ENCODE measurements around the gene DCDC2C. TPM values are rescaled to one million over a fixed set of nuclear protein-coding genes. Genes with fewer than 3 reads are reported as not detected.

DCDC2C gene
- total and polyA plus RNA-seq, 2 experiments from 2014 or later, result not detected

- no peaks in the 10 kb centered on the region for H3K9me3 ChIP-seq (ENCODE audit: low read depth)
- WGBS, 2 experiments (ENCODE audit: low coverage in 1 of 2, low lambda C conversion rate in 2 of 2, missing lambda C conversion rate in 2 of 2), result 27 to 31% methylated on average over 16 of the region's 16 CpGs
- no peaks in the 10 kb centered on the region for H3K79me2 ChIP-seq (ENCODE audit: insufficient read depth)
- no peaks in the 10 kb centered on the region for H3F3A ChIP-seq (ENCODE audit: insufficient read depth)
- no peak overlapping the region for H3K9ac ChIP-seq
- no peaks in the 10 kb centered on the region for H3K9me2 ChIP-seq (ENCODE audit: insufficient read depth)
- no peaks in the 10 kb centered on the region for H3K27me3 ChIP-seq (replicated peaks; ENCODE audit: insufficient read depth)
- H2AFZ ChIP-seq, result no peak overlapping the region
- TF ChIP-seq EZH2phosphoT487 (IDR thresholded peaks at IDR 0.05; ENCODE audit: insufficient read depth, low read depth) (no peak), EZH2 (IDR thresholded peaks at IDR 0.05; ENCODE audit: insufficient read depth, poor library complexity, severe bottlenecking) (no peak)
- H3K4me3 ChIP-seq, result no peak overlapping the region
- no peak overlapping the region for H3K27ac ChIP-seq
- in situ Hi-C loops (cut with MboI), result no loop called here
- no peak overlapping the region for H3K4me2 ChIP-seq (ENCODE audit: unreplicated experiment)
- peak; percentile 18 for DNase-seq
- no peaks in the 10 kb centered on the region for H3K36me3 ChIP-seq (ENCODE audit: low read depth)
- no peaks in the 10 kb centered on the region for H4K20me1 ChIP-seq (ENCODE audit: insufficient read depth)
- H3K4me1 ChIP-seq (ENCODE audit: insufficient read depth), result no peaks in the 10 kb centered on the region
Measured at GRCh38 chr2:3864943-3865865, 161.8 kb downstream of the DCDC2C start.

- H3K4me2 ChIP-seq (ENCODE audit: unreplicated experiment), result no peak overlapping the region
- H3F3A ChIP-seq (ENCODE audit: insufficient read depth), result no peaks in the 10 kb centered on the region
- no peaks in the 10 kb centered on the region for H3K36me3 ChIP-seq (ENCODE audit: low read depth)
- no peak overlapping the region for H3K9ac ChIP-seq
- in situ Hi-C loops (cut with MboI), result no loop called here
- TF ChIP-seq EZH2 (IDR thresholded peaks at IDR 0.05; ENCODE audit: insufficient read depth, poor library complexity, severe bottlenecking) (no peak), EZH2phosphoT487 (IDR thresholded peaks at IDR 0.05; ENCODE audit: insufficient read depth, low read depth) (no peak)
- H3K9me3 ChIP-seq (ENCODE audit: low read depth), result no peaks in the 10 kb centered on the region
- H3K4me1 ChIP-seq (ENCODE audit: insufficient read depth), result no peaks in the 10 kb centered on the region
- no peak overlapping the region for H3K27ac ChIP-seq
- DNase-seq, result no peak
- H2AFZ ChIP-seq, result no peak overlapping the region
- no peak overlapping the region for H3K4me3 ChIP-seq
- H4K20me1 ChIP-seq (ENCODE audit: insufficient read depth), result no peaks in the 10 kb centered on the region
- H3K27me3 ChIP-seq (replicated peaks; ENCODE audit: insufficient read depth), result no peaks in the 10 kb centered on the region
- H3K79me2 ChIP-seq (ENCODE audit: insufficient read depth), result no peaks in the 10 kb centered on the region
- H3K9me2 ChIP-seq (ENCODE audit: insufficient read depth), result no peaks in the 10 kb centered on the region
- 32 to 35% methylated on average over 5 of the region's 5 CpGs for WGBS, 2 experiments (ENCODE audit: low coverage in 1 of 2, low lambda C conversion rate in 2 of 2, missing lambda C conversion rate in 2 of 2)
Measured at GRCh38 chr2:3867469-3867868, 164.1 kb downstream of the DCDC2C start.

GRCh38 chr2:3868012-3868805, 164.8 kb downstream of the DCDC2C start:
- Histone ChIP-seq H2AFZ (no peak overlapping the region), H3K27ac (no peak overlapping the region), H3K36me3 (ENCODE audit: low read depth) (no peaks in the 10 kb centered on the region), H3K9me2 (ENCODE audit: insufficient read depth) (no peaks in the 10 kb centered on the region), H3F3A (ENCODE audit: insufficient read depth) (no peaks in the 10 kb centered on the region), H4K20me1 (ENCODE audit: insufficient read depth) (no peaks in the 10 kb centered on the region), H3K4me3 (no peak overlapping the region), H3K4me2 (ENCODE audit: unreplicated experiment) (no peak overlapping the region), H3K9ac (no peak overlapping the region), H3K27me3 (replicated peaks; ENCODE audit: insufficient read depth) (no peaks in the 10 kb centered on the region), H3K79me2 (ENCODE audit: insufficient read depth) (no peaks in the 10 kb centered on the region), H3K4me1 (ENCODE audit: insufficient read depth) (no peaks in the 10 kb centered on the region), H3K9me3 (ENCODE audit: low read depth) (no peaks in the 10 kb centered on the region)
- DNase-seq, result no peak
- 14 to 16% methylated on average over 14 of the region's 14 CpGs for WGBS, 2 experiments (ENCODE audit: low coverage in 1 of 2, low lambda C conversion rate in 2 of 2, missing lambda C conversion rate in 2 of 2)
- in situ Hi-C loops (cut with MboI), result no loop called here
- no peak for TF ChIP-seq EZH2phosphoT487 (IDR thresholded peaks at IDR 0.05; ENCODE audit: insufficient read depth, low read depth)
- TF ChIP-seq EZH2 (IDR thresholded peaks at IDR 0.05; ENCODE audit: insufficient read depth, poor library complexity, severe bottlenecking), result no peak

- TF ChIP-seq EZH2phosphoT487 (IDR thresholded peaks at IDR 0.05; ENCODE audit: insufficient read depth, low read depth), result no peak
- TF ChIP-seq EZH2 (IDR thresholded peaks at IDR 0.05; ENCODE audit: insufficient read depth, poor library complexity, severe bottlenecking), result no peak
- H2AFZ ChIP-seq, result no peak overlapping the region
- DNase-seq, result no peak
- H4K20me1 ChIP-seq (ENCODE audit: insufficient read depth), result no peaks in the 10 kb centered on the region
- H3K36me3 ChIP-seq (ENCODE audit: low read depth), result no peaks in the 10 kb centered on the region
- in situ Hi-C loops (cut with MboI), result no loop called here
- H3K9me2 ChIP-seq (ENCODE audit: insufficient read depth), result no peaks in the 10 kb centered on the region
- no peaks in the 10 kb centered on the region for H3K4me1 ChIP-seq (ENCODE audit: insufficient read depth)
- H3K27me3 ChIP-seq (replicated peaks; ENCODE audit: insufficient read depth), result no peaks in the 10 kb centered on the region
- H3F3A ChIP-seq (ENCODE audit: insufficient read depth), result no peaks in the 10 kb centered on the region
- H3K4me3 ChIP-seq, result no peak overlapping the region
- 43 to 45% methylated on average over 7 of the region's 7 CpGs for WGBS, 2 experiments (ENCODE audit: low coverage in 1 of 2, low lambda C conversion rate in 2 of 2, missing lambda C conversion rate in 2 of 2)
- H3K4me2 ChIP-seq (ENCODE audit: unreplicated experiment), result no peak overlapping the region
- H3K27ac ChIP-seq, result no peak overlapping the region
- no peaks in the 10 kb centered on the region for H3K79me2 ChIP-seq (ENCODE audit: insufficient read depth)
- H3K9ac ChIP-seq, result no peak overlapping the region
- H3K9me3 ChIP-seq (ENCODE audit: low read depth), result no peaks in the 10 kb centered on the region
Measured at GRCh38 chr2:3870222-3870621, 166.8 kb downstream of the DCDC2C start.
